HepG2 (cell line): ENCODE results near the gene ZNF503. TPM values are rescaled to one million over a fixed set of nuclear protein-coding genes. Genes with fewer than 3 reads are reported as not detected.

Experiments
- CCDC6 ChIP-seq: sonication (generic); formaldehyde crosslinking; IDR thresholded peaks from 2 replicates; pipeline ENCODE4 v1.8.1; 2022; ENCODE audit warnings: mild to moderate bottlenecking, missing genetic modification reagents, moderate library complexity
- FOXA3 ChIP-seq: IDR thresholded peaks from 2 replicates; pipeline ENCODE4 v1.6.1; 2016; ENCODE audit warnings: missing genetic modification reagents, missing compliant biosample characterization
- HNF4A ChIP-seq: sonication (generic); formaldehyde crosslinking; IDR thresholded peaks from 2 replicates; pipeline ENCODE4 v1.4.0; 2020; ENCODE audit warnings: missing genetic modification reagents
- KLF12 ChIP-seq: sonication (generic); formaldehyde crosslinking; IDR thresholded peaks from 2 replicates; pipeline ENCODE4 v1.4.0; 2020; ENCODE audit warnings: missing genetic modification reagents, borderline replicate concordance
- MEIS2 ChIP-seq: sonication (generic); formaldehyde crosslinking; IDR thresholded peaks from 2 replicates; pipeline ENCODE4 v1.9.0; 2021; ENCODE audit warnings: mild to moderate bottlenecking, missing genetic modification reagents
- PATZ1 ChIP-seq: sonication (generic); formaldehyde crosslinking; IDR thresholded peaks from 2 replicates; pipeline ENCODE4 v1.4.0; 2020; ENCODE audit warnings: missing genetic modification reagents
- RBM22 ChIP-seq: fragments of 200-400 bp; formaldehyde crosslinking; optimal IDR thresholded peaks from 2 replicates; pipeline ENCODE3; 2017; ENCODE audit warnings: mild to moderate bottlenecking, low read length, moderate library complexity
- RERE ChIP-seq: IDR thresholded peaks from 2 replicates; pipeline ENCODE4 v1.6.1; 2016; ENCODE audit warnings: low read depth, missing genetic modification reagents, missing compliant biosample characterization
- SIN3A ChIP-seq: IDR thresholded peaks from 2 replicates; pipeline ENCODE4 v1.6.1; 2011; ENCODE audit warnings: low read depth, mild to moderate bottlenecking, control low read depth, low read length, borderline replicate concordance
- SPEN ChIP-seq: sonication (generic); formaldehyde crosslinking; IDR thresholded peaks from 2 replicates; pipeline ENCODE4 v1.5.1; 2020; ENCODE audit warnings: low read depth, mild to moderate bottlenecking, missing genetic modification reagents
- ZBTB1 ChIP-seq: sonication (generic); formaldehyde crosslinking; IDR thresholded peaks from 2 replicates; pipeline ENCODE4 v1.4.0; 2020; ENCODE audit warnings: missing genetic modification reagents, borderline replicate concordance
- ZMYM4 ChIP-seq: sonication (generic); formaldehyde crosslinking; IDR thresholded peaks from 2 replicates; pipeline ENCODE4 v1.8.1; 2023; ENCODE audit warnings: mild to moderate bottlenecking, missing genetic modification reagents
- ZNF121 ChIP-seq: sonication (generic); formaldehyde crosslinking; IDR thresholded peaks from 2 replicates; pipeline ENCODE4 v1.5.0; 2020; ENCODE audit warnings: mild to moderate bottlenecking, missing genetic modification reagents
- ZNF136 ChIP-seq: sonication (generic); formaldehyde crosslinking; IDR thresholded peaks from 2 replicates; pipeline ENCODE4 v1.8.1; 2022; ENCODE audit warnings: low read depth, mild to moderate bottlenecking, moderate library complexity, missing genetic modification reagents
- ZNF557 ChIP-seq: sonication (generic); formaldehyde crosslinking; IDR thresholded peaks from 2 replicates; pipeline ENCODE4 v1.4.0; 2020; ENCODE audit warnings: missing genetic modification reagents
- ZNF619 ChIP-seq: sonication (generic); formaldehyde crosslinking; IDR thresholded peaks from 2 replicates; pipeline ENCODE4 v1.4.0; 2020; ENCODE audit warnings: mild to moderate bottlenecking, missing genetic modification reagents
- ZSCAN25 ChIP-seq: sonication (generic); formaldehyde crosslinking; IDR thresholded peaks from 2 replicates; pipeline ENCODE4 v1.8.0; 2022; ENCODE audit warnings: mild to moderate bottlenecking, missing genetic modification reagents
- polyA plus RNA-seq, 8 experiments: library from polyadenylated mRNA; depleted of rRNA in 3 of 8; stranded (reverse) in 7 of 8; unstranded in 1 of 8; fragments of >200 nt; fragmentation: Illumina TruSeq in 4 of 8; extraction: Trizol in 4 of 8; gene quantifications; 2 replicates each; pipeline versions ENCODE4 v1.2.1 to v1.2.3, GENCODE V29; 2011 to 2016; ENCODE audit warnings: low read depth in 4 of 8, missing spikeins in 1 of 8, mixed read lengths in 1 of 8; ENCODE audit not compliant: insufficient read depth in 1 of 8
- total RNA-seq, 5 experiments: library from RNA; depleted of rRNA; stranded (reverse); fragments of >200 nt; fragmentation: Illumina TruSeq; extraction: Trizol; gene quantifications; 2 replicates each; pipeline ENCODE4 v1.2.3, GENCODE V29; 2016; ENCODE audit warnings: low read depth in 1 of 5
- TF ChIP-seq, protein P1 (sequence below): sonication (generic); formaldehyde crosslinking; IDR thresholded peaks from 2 replicates; pipeline ENCODE4 v1.4.0; 2020; ENCODE audit warnings: missing genetic modification reagents

Gene ZNF503
- total and polyA plus RNA-seq, 2 of the 13 experiments (the other 11 are each of a cell fraction or from before 2014, with no cell fraction given): 2.7 to 8.3 TPM

GRCh38 chr10:75440271-75440793 lies 38.8 kb upstream of the ZNF503 start (continued):
- TF ChIP-seq, protein P1, sequence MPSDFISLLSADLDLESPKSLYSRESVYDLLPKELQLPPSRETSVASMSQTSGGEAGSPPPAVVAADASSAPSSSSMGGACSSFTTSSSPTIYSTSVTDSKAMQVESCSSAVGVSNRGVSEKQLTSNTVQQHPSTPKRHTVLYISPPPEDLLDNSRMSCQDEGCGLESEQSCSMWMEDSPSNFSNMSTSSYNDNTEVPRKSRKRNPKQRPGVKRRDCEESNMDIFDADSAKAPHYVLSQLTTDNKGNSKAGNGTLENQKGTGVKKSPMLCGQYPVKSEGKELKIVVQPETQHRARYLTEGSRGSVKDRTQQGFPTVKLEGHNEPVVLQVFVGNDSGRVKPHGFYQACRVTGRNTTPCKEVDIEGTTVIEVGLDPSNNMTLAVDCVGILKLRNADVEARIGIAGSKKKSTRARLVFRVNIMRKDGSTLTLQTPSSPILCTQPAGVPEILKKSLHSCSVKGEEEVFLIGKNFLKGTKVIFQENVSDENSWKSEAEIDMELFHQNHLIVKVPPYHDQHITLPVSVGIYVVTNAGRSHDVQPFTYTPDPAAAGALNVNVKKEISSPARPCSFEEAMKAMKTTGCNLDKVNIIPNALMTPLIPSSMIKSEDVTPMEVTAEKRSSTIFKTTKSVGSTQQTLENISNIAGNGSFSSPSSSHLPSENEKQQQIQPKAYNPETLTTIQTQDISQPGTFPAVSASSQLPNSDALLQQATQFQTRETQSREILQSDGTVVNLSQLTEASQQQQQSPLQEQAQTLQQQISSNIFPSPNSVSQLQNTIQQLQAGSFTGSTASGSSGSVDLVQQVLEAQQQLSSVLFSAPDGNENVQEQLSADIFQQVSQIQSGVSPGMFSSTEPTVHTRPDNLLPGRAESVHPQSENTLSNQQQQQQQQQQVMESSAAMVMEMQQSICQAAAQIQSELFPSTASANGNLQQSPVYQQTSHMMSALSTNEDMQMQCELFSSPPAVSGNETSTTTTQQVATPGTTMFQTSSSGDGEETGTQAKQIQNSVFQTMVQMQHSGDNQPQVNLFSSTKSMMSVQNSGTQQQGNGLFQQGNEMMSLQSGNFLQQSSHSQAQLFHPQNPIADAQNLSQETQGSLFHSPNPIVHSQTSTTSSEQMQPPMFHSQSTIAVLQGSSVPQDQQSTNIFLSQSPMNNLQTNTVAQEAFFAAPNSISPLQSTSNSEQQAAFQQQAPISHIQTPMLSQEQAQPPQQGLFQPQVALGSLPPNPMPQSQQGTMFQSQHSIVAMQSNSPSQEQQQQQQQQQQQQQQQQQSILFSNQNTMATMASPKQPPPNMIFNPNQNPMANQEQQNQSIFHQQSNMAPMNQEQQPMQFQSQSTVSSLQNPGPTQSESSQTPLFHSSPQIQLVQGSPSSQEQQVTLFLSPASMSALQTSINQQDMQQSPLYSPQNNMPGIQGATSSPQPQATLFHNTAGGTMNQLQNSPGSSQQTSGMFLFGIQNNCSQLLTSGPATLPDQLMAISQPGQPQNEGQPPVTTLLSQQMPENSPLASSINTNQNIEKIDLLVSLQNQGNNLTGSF (CRISPR knock-in tag): no peak
- TF ChIP-seq MEIS2 (CRISPR knock-in tag) (no peak), ZNF619 (CRISPR knock-in tag) (no peak), RERE (no peak), HNF4A (CRISPR knock-in tag) (peak; percentile 23; the same call in 1 of the 2 replicates), KLF12 (CRISPR knock-in tag) (no peak), RBM22 (no peak), CCDC6 (CRISPR knock-in tag) (no peak), ZNF136 (CRISPR knock-in tag) (no peak), SIN3A (no peak), FOXA3 (CRISPR knock-in tag) (peak; percentile 19; the same call in 1 of the 2 replicates), ZNF121 (CRISPR knock-in tag) (no peak), SPEN (CRISPR knock-in tag) (no peak), PATZ1 (CRISPR knock-in tag) (no peak), ZBTB1 (CRISPR knock-in tag) (no peak), ZSCAN25 (peak; percentile 91), ZMYM4 (CRISPR knock-in tag) (peak; percentile 29; the same call in 1 of the 2 replicates), ZNF557 (no peak)
